ENCODE results near the gene ZFYVE9. TPM values are rescaled to one million over a fixed set of nuclear protein-coding genes. Genes with fewer than 3 reads are reported as not detected.

ZFYVE9 gene
- total and polyA plus RNA-seq, 11 donors = 3.6 to 19.2 (median 16.7) TPM

DNA sequence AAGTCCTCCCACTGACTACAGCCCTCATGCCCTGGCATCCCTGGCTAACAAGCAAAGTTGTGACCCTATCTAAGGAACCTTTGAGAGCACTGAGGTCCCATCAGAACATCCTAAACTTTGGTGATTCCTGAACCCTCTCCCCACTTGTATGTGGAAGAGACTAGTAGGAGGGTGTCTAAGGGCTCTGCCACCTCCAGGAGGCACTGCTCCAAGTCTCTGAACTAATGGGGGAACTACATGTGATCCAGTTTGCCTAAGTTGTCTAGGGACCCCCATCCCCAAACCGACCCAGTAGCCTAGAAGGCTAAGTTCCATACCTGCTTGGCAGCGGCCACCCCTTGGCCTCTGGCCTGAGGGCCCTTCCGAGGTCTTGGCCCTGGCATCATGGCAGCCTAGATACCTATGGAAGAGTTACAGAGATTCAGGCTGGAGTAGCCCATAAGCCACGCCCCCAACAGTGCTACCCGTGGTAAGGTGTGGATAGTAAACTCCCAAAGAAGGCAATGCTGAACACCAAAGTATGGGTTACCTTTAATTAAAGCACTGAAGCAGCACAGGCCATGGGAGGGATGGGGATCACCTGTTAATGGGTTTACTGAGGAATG lies 222.4 kb downstream of the ZFYVE9 start:
- DNase-seq (no peak), ATAC-seq (no peak)
- peaks cover 0 to 29% (median 11%) of the 10 kb centered on the region in 12 donors for H3K4me1 ChIP-seq
- WGBS, 4 donors = 82 to 89% (median 85%) methylated on average over 5 of the region's 5 CpGs
- H3K36me3 ChIP-seq = peaks cover 0 to 47% (median 35%) of the 10 kb centered on the region in 9 donors
- peak overlapping the region in 4 of 12 donors; percentile 93 to 97 (median 94) for H3K27ac ChIP-seq
- intact Hi-C loops (cut with DNase I) = loop anchor here in 1 of 10 donors (10.0 kb wide), 1 partner anchor 220 kb away; the partner anchor contains the start of gene ZFYVE9
- H3K27me3 ChIP-seq = no peaks in the 10 kb centered on the region
- TF ChIP-seq, protein P1, sequence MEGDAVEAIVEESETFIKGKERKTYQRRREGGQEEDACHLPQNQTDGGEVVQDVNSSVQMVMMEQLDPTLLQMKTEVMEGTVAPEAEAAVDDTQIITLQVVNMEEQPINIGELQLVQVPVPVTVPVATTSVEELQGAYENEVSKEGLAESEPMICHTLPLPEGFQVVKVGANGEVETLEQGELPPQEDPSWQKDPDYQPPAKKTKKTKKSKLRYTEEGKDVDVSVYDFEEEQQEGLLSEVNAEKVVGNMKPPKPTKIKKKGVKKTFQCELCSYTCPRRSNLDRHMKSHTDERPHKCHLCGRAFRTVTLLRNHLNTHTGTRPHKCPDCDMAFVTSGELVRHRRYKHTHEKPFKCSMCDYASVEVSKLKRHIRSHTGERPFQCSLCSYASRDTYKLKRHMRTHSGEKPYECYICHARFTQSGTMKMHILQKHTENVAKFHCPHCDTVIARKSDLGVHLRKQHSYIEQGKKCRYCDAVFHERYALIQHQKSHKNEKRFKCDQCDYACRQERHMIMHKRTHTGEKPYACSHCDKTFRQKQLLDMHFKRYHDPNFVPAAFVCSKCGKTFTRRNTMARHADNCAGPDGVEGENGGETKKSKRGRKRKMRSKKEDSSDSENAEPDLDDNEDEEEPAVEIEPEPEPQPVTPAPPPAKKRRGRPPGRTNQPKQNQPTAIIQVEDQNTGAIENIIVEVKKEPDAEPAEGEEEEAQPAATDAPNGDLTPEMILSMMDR (IDR thresholded peaks at IDR 0.05) = no peak
- no peak for TF ChIP-seq POLR2A (IDR thresholded peaks at IDR 0.05)
- H3K4me3 ChIP-seq = peak overlapping the region in 4 of 12 donors; percentile 90 to 97 (median 94)
- H3K9me3 ChIP-seq = no peaks in the 10 kb centered on the region

DNA sequence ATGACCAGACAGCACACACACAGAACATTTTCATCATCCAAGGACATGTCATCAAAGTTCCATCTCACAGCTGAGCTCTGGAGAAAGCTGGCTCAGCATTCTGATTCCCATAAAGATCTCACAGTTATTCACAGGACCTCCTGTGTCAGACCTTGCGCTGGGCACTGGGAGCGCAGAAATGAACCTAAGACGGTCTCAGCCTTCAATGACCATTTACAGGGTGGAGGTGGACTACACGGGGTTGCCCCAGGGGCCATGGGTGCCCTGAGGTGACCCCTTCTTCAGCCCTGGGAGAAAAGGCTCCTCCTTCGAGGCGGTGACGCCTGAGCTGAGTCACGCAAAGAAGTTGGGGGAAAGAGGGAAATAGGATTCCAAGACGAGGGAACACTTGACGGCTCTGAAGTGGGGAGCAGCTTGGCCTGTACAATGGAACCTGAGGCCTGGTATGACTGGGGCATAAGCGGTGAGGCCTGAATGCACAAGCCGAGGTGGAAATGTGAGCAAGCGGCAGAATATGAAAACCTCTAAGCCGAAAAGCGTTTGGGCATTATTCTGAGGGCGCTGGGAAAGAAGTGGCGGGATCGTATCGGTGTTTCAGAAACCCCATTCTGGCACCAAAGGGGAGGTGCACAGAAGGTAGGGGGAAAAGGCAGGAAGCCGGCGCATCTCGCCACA lies 223.3 kb downstream of the ZFYVE9 start:
- intact Hi-C loops (cut with DNase I) = loop anchor here in 4 of 10 donors (5.0 to 10.0 kb wide), 4 partner anchors 37 to 332 kb away; partner anchors contain the start of genes ORC1 (in 3 of the 4), PRPF38A (in 3 of the 4), COA7 (in 1 of the 4) and ZFYVE9 (in 1 of the 4)
- Histone ChIP-seq H3K27ac (peak overlapping the region; percentile 70 to 97 (median 93)), H3K4me1 (peaks cover 0 to 29% (median 11%) of the 10 kb centered on the region in 12 donors), H3K36me3 (peaks cover 0 to 38% (median 27%) of the 10 kb centered on the region in 9 donors), H3K9me3 (no peaks in the 10 kb centered on the region), H3K27me3 (no peaks in the 10 kb centered on the region), H3K4me3 (peak overlapping the region; percentile 74 to 99 (median 94))
- 7 to 10% (median 9%) methylated on average over 22 of the region's 22 CpGs for WGBS, 4 donors
- ATAC-seq (peak in 3 of 4 donors; percentile 1 to 17 (median 1)), DNase-seq (peak; percentile 34 to 61 (median 50))
- no peak for TF ChIP-seq POLR2A (IDR thresholded peaks at IDR 0.05)
- TF ChIP-seq, protein P1 (IDR thresholded peaks at IDR 0.05) = no peak

DNA sequence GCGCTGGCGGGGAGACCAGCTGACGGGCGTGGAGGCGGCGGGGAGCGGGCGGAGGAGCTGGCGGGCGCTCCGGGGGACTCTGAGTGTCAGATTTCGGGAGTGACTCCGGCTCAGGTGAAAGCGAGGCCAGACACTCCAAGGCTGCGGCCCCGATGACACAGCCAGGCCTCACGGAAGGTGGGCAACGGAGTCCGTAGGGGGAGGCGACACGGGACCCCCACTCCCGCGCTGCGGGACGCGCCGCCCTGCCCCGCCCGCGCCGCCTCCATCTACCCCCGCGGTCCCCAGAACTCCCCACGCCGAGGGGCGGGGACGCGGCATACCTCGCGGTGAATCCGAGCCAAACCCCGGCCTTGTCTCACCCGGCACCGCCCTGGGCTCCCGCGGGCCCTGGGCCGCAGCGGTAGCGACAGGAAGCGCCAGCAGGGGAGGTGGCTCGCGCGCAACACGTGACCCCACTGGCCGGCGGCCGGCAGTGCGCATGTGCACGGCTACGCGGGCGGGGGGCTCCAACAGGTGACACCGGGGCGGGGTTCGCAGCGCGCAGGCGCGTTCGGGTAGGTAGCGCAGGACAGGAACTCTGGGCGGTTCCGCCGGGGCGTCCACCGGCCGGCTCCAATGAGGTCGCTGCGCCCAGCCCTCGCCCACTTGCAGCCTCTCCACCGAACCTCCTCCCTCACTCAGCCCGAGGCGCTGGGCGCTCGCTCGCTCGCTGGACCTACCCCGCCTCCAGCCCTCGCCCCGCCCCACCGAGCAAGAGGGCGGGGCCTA lies 224.0 kb downstream of the ZFYVE9 start, which contains the start of gene CC2D1B:
CC2D1B (minus strand) TSS at position 460 of the 771 bp plus-strand sequence. CDS start 1,585 bp downstream, outside the sequence.
- peaks cover 0 to 29% (median 11%) of the 10 kb centered on the region in 12 donors for H3K4me1 ChIP-seq
- peak within 1 kb of the TSS; percentile 70 to 97 (median 93) for H3K27ac ChIP-seq
- WGBS, 4 donors = 0 to 1% (median 0%) methylated on average over 47 to 92 of the region's 92 CpGs
- TF ChIP-seq, protein P1 (IDR thresholded peaks at IDR 0.05) = peak in 7 of 12 donors; percentile 8 to 27 (median 23)
- TF ChIP-seq POLR2A (IDR thresholded peaks at IDR 0.05) = peak in 1 of 2 donors; percentile 92
- DNase-seq = peak; percentile 98 to 100 (median 99)
- no peaks in the 10 kb centered on the region for H3K27me3 ChIP-seq
- H3K36me3 ChIP-seq = peaks cover 0 to 31% (median 19%) of the 10 kb centered on the region in 9 donors
- intact Hi-C loops (cut with DNase I) = loop anchor here in 4 of 10 donors (2.0 to 10.0 kb wide), 5 partner anchors 36 to 331 kb away; partner anchors contain the start of genes ORC1 (in 4 of the 4), PRPF38A (in 4 of the 4), COA7 (in 1 of the 4) and ZFYVE9 (in 1 of the 4)
- H3K9me3 ChIP-seq = no peaks in the 10 kb centered on the region
- ATAC-seq = peak; percentile 95 to 97 (median 96)
- H3K4me3 ChIP-seq = peak within 1 kb of the TSS; percentile 74 to 99 (median 94)
